ENCODE data around the gene UNKL. TPM values are rescaled to one million over a fixed set of nuclear protein-coding genes. Genes with fewer than 3 reads are reported as not detected.

The UNKL gene
- total and polyA plus RNA-seq, 3 donors from 2014 or later: 23.7 to 49.9 (median 49.2) TPM

GRCh38 chr16:1392826-1393225, 21.7 kb downstream of the UNKL start:
- no peaks in the 10 kb centered on the region for H3K4me1 ChIP-seq
- H3K4me3 ChIP-seq: no peak overlapping the region
- WGBS, 2 donors: 92 to 94% methylated on average over 8 to 17 of the region's 17 CpGs
- no peaks in the 10 kb centered on the region for H3K27me3 ChIP-seq
- H3K27ac ChIP-seq: no peak overlapping the region
- intact Hi-C loops (cut with DNase I; ENCODE audit: low total_unique reads): no loop called here
- no peak for TF ChIP-seq POLR2A (IDR thresholded peaks at IDR 0.05)
- no peak for TF ChIP-seq CTCF (IDR thresholded peaks at IDR 0.05)
- no peaks in the 10 kb centered on the region for H3K36me3 ChIP-seq (ENCODE audit: low read depth, missing control alignments)
- DNase-seq: no peak
- H3K9me3 ChIP-seq: no peaks in the 10 kb centered on the region

- Histone ChIP-seq H3K27ac (no peak overlapping the region), H3K27me3 (no peaks in the 10 kb centered on the region), H3K36me3 (ENCODE audit: low read depth, missing control alignments) (no peaks in the 10 kb centered on the region), H3K4me1 (no peaks in the 10 kb centered on the region), H3K9me3 (no peaks in the 10 kb centered on the region), H3K4me3 (no peak overlapping the region)
- TF ChIP-seq POLR2A (IDR thresholded peaks at IDR 0.05) (no peak), CTCF (IDR thresholded peaks at IDR 0.05) (no peak)
- 85 to 86% methylated on average over 27 to 28 of the region's 28 CpGs for WGBS, 2 donors
- no peak for DNase-seq
- intact Hi-C loops (cut with DNase I; ENCODE audit: low total_unique reads): no loop called here
Observed at GRCh38 chr16:1390239-1390779, 24.2 kb downstream of the UNKL start.

GRCh38 chr16:1389762-1390161, 24.7 kb downstream of the UNKL start:
- no peak for TF ChIP-seq POLR2A (IDR thresholded peaks at IDR 0.05)
- TF ChIP-seq CTCF (IDR thresholded peaks at IDR 0.05): no peak
- Histone ChIP-seq H3K9me3 (no peaks in the 10 kb centered on the region), H3K27me3 (no peaks in the 10 kb centered on the region), H3K4me3 (no peak overlapping the region), H3K36me3 (ENCODE audit: low read depth, missing control alignments) (no peaks in the 10 kb centered on the region), H3K4me1 (no peaks in the 10 kb centered on the region), H3K27ac (no peak overlapping the region)
- no peak for DNase-seq
- WGBS, 2 donors: 88 to 89% methylated on average over 5 to 7 of the region's 7 CpGs
- intact Hi-C loops (cut with DNase I; ENCODE audit: low total_unique reads): no loop called here

- H3K4me3 ChIP-seq: no peak overlapping the region
- H3K36me3 ChIP-seq (ENCODE audit: low read depth, missing control alignments): no peaks in the 10 kb centered on the region
- TF ChIP-seq CTCF (IDR thresholded peaks at IDR 0.05): no peak
- TF ChIP-seq POLR2A (IDR thresholded peaks at IDR 0.05): no peak
- intact Hi-C loops (cut with DNase I; ENCODE audit: low total_unique reads): no loop called here
- H3K27ac ChIP-seq: no peak overlapping the region
- no peaks in the 10 kb centered on the region for H3K4me1 ChIP-seq
- H3K9me3 ChIP-seq: no peaks in the 10 kb centered on the region
- no peak for DNase-seq
- WGBS, 2 donors: 89 to 90% methylated on average over 14 to 16 of the region's 16 CpGs
- no peaks in the 10 kb centered on the region for H3K27me3 ChIP-seq
Observed at GRCh38 chr16:1387331-1387730, 27.2 kb downstream of the UNKL start.

GRCh38 chr16:1385232-1385631, 29.3 kb downstream of the UNKL start:
- Histone ChIP-seq H3K27me3 (no peaks in the 10 kb centered on the region), H3K4me3 (no peak overlapping the region), H3K27ac (no peak overlapping the region), H3K9me3 (no peaks in the 10 kb centered on the region), H3K4me1 (no peaks in the 10 kb centered on the region), H3K36me3 (ENCODE audit: low read depth, missing control alignments) (no peaks in the 10 kb centered on the region)
- 94 to 95% methylated on average over 14 to 38 of the region's 39 CpGs for WGBS, 2 donors
- TF ChIP-seq POLR2A (IDR thresholded peaks at IDR 0.05): no peak
- TF ChIP-seq CTCF (IDR thresholded peaks at IDR 0.05): no peak
- intact Hi-C loops (cut with DNase I; ENCODE audit: low total_unique reads): no loop called here
- DNase-seq: no peak
